GM12891 (cell line): ENCODE measurements around the gene KDM3B.

Experiments
- POLR2A ChIP-seq: IDR thresholded peaks from 2 replicates; pipeline ENCODE4 v1.6.1; 2011; ENCODE audit warnings: low read depth, low read length, control low read depth
- POLR2AphosphoS5 ChIP-seq: IDR thresholded peaks from 2 replicates; pipeline ENCODE4 v1.6.1; 2011; ENCODE audit warnings: low read depth, low read length, control low read depth
- POU2F2 ChIP-seq: IDR thresholded peaks from 2 replicates; pipeline ENCODE4 v1.6.1; 2011; ENCODE audit warnings: low read depth, mild to moderate bottlenecking, control low read depth, low read length, moderate library complexity
- SPI1 ChIP-seq: IDR thresholded peaks from 2 replicates; pipeline ENCODE4 v1.6.1; 2011; ENCODE audit warnings: low read depth, low read length, control low read depth
- TAF1 ChIP-seq: IDR thresholded peaks from 2 replicates; pipeline ENCODE4 v1.6.1; 2011; ENCODE audit warnings: low read depth, low read length, control low read depth

DNA sequence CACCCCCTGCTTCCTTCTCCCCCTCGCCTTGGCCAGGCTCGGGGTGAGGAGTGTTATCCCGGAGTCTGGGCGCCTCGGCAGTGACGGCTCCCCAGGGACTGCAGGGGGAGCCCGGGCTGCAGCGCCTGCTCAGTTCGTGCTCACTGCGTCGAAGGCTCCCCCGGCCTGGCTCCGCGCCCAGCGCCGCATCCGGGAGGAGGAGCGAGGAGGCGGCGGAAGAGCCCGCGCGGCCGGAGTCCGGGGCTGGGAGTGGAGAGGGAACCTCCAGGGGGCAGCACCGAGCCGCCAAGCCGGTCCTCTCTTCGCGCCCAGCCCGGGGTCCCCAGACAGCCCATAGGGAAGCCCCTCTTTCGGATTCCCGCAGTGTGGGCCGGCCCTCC lies 111.5 kb downstream of the KDM3B start:
- TF ChIP-seq POLR2A (peak; percentile 40; the same call in 1 of the 2 replicates), TAF1 (peak; percentile 24; the same call in 1 of the 2 replicates), POLR2AphosphoS5 (0 out of 2 replicates have a peak, but pooled peaks have one; percentile 2), SPI1 (no peak), POU2F2 (no peak)
